ENCODE results near the gene SLC4A9.
A peak's percentile ranks its signal among the peaks of the same experiment; 100 is the strongest.

- TF ChIP-seq CTCF (IDR thresholded peaks at IDR 0.05) (peak in 5 of 7 experiments; percentile 43 to 65 (median 55)), POLR2AphosphoS5 (IDR thresholded peaks at IDR 0.05) (peak; percentile 91 to 97 (median 96))
Observed at GRCh38 chr5:140346348-140347221, 13.4 kb upstream of the SLC4A9 start, which contains the start of gene HBEGF.
